ENCODE measurements around the gene LSR.
"Not testable (repeated sequence)": the region's sequence is repeated elsewhere in the genome, so short reads cannot be mapped to it uniquely, and the experiment has no call there.

Gene LSR

DNA sequence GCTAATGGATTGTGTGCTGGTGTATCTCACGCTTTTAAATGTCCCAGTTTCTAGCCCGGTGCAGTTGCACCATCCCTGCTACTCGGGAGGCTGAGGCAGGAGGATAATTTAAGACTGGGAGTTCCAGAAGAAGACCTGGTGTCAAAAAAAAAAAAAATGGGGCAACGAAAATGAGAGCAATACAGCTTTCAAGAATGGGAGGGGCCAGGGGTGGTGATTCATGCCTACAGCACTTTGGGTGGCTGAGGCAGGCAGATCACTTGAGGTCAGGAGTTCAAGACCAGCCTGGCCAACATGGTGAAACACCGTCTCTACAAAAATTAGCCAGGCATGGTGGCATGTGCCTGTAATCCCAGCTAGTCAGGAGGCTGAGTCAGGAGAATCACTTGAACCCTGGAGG lies 37.3 kb downstream of the LSR start:
- DNase-seq (ENCODE audit: low read depth, low spot score): not testable (repeated sequence)

DNA sequence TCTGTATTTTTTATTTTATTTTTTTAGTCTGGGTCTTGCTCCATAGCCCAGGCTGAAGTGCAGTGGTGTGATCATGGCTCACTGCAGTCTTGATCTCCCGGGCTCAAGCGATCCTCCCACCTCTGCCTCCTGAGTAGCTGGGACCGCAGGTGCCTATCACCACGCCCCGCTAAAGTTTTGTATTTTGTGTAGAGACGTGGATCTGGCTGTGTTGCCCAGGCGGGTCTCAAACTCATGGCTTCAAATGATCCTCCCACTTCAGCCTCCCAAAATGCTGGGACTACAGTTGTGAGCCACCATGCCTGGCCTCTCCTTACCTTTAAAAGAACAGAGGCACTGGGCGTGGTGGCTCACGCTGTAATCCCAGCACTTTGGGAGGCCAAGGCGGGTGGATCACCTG lies 38.9 kb downstream of the LSR start:
- no peak for DNase-seq (ENCODE audit: low read depth, low spot score)

DNA sequence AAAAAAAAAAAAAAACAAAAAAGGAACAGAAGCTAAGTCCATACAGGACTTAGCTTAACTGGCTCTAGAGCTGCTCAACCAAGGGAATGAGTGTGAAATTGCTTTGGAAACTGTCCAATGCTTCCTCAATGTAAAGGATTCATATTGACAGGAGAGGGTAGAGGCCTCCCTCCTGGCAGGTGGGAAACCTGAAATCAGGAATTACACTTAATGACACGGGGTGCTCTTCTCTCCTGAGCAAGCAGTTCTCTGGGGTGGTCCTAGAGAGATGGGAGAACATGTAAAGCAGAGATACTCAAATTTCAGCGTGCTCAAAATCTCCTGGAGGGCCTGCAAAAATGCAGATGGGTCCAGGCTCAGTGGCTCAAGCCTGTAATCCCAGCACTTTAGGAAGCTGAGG lies 39.5 kb downstream of the LSR start:
- DNase-seq (ENCODE audit: low read depth, low spot score): no peak

DNA sequence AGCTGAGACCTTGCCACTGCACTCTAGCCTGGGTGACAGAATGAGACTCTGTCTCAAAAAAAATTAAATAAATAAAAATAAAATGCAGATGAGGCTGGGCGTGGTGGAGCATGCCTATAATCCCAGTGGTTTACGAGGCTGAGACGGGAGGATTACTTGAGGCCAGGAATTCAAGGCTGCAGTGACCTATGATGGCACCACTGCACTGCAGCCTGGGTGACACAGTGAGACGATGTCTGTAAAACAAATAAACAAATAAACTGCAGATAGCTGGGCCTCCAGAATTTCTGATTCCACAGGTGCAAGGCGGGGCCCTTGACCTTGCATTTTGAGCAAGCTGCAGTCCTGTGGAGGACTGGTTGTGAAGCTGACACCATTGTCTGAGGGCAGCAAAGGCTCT lies 40.1 kb downstream of the LSR start:
- no peak for DNase-seq (ENCODE audit: low read depth, low spot score)

DNA sequence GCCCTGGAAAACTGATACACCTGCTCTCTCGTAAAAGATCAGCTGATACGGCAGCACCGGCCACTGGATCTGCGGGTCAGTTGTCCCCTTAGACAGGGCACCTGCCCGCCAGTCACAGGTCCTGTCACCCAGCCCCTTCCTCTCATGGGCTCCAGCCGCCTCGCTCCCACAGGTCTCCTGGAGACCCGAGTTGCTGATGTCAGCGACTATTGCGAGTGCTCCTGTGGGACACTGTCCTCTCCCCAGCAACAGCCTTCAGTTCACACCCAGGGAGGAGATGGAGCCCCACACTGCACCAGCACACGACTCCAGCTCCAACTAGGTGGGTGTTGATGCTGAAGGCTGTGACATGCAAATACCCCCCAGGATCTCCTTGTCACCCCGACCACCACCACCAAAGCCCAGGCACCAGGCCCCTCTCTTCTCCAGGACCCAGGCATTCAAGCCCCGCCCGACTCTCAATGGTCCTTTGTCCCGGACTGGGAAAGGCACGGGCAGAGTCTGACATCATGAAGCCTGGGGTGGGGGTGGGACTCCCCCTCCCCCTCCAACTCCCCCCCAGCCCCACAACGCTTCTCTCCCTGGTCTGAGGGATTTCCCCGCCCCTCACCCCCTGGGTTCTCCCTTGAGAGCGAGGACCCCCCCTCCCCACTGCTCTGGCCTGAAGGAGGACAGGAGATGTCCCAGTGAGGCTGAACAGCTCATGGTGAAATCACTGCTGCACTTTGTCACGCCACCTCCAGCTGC lies 41.8 kb downstream of the LSR start:
- no peak for DNase-seq (ENCODE audit: low read depth, low spot score)

DNA sequence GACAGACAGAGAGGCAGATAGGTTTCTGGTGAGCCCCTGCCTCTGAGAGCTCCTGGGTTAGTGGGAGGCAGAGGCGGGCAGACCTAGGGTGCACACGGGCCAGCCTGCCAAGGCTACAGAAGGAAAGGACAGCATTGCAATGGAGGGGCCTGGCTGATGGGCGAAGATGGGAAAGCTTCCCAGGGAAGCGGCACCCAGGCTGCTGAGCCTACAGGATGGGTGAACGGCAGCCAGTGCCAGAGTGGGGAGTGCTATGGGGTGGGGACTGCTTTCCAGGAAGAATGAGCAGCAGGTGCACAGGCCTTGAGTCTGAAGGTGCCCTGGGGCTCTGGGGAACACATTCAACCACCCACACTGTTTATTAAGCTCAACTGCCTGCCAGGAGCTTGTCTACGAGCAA lies 42.5 kb downstream of the LSR start:
- DNase-seq (ENCODE audit: low read depth, low spot score): no peak

DNA sequence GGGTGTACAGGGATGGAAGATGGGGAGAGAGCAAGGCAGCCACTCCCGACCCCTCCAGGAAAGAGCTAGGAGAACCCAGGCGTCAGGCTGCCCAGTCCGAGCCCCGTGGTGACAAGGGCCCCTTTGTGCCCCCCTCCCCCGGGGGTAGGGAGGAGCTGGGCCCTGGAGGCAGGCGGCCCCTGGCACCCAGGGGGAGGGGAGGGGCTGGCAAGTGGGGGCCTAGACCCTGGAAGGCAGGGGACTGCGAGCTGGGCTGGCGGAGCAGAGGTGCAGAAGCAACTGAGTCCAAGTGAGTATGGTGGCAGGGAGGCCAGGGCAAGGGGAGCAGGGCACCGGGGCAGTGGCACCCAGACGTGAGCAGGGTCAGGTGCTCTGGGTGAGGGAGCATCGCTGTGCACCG lies 43.1 kb downstream of the LSR start, which contains the start of gene MAG:
MAG (plus strand) TSS at position 246 of the 400 bp plus-strand sequence. CDS start 3,248 bp downstream, outside the sequence.
- no peak for DNase-seq (ENCODE audit: low read depth, low spot score)

DNA sequence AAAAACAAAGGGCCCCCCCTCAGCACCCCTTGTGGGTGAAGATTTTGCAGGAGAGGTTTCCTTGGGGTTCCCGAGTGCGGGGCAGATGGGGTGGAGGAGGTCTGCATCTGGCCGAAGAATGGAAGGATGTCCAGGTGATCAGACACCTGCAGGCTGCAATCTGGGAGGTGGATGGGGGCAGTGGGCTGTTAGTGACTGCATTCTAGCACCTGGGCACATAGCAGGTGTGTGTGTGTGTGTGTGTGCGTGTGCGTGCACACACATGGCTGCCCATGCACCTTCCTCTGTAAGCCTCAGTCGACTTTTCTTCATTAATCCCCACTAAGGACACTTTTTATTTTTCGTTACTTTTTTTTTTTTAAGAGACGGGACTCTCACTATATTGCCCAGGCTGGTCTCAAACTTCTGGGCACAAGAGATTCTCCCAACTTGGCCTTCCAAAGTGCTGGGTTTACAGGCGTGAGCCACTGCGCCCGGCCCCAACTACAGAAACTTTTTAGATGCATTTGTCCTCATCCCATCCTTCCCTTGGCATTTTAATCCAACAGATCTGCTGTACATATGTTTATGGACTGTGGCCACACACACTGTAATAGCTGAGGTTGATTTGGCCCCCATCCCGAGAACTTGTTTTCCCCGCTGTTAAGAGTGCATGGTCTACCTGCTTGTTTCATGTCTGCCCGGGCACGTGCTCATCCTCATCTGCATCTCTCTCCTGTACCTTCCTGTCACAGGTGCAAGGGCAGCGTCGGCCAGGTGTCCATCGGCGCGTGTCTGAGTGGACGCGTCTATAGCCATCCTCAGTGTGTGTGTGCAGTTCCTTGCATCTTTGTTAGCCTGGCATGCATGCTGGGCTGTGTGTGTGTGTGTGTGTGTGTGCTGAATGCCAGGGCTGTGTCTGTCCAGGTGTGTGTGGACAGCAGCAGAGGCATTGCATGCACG lies 43.9 kb downstream of the LSR start:
- DNase-seq (ENCODE audit: low read depth, low spot score): no peak

DNA sequence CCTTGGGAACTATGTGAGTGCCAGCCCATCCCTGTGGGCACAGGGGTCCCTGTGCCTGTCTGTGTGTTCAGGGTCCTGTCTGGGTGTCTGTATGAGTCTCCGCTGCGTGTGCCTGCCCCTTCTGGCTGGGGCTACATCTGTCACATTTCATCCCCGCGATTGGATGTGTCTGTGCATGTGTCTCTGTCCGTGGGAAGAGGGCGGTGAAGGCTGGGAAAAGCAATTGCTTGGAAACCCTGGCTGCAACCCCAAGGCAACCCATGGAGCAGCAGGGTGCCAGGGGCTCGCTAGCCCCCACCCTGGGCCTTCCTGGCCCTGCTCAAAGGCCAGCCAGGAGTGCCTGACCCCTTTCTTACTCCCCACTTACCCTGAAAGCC lies 44.5 kb downstream of the LSR start:
- no peak for DNase-seq (ENCODE audit: low read depth, low spot score)

DNA sequence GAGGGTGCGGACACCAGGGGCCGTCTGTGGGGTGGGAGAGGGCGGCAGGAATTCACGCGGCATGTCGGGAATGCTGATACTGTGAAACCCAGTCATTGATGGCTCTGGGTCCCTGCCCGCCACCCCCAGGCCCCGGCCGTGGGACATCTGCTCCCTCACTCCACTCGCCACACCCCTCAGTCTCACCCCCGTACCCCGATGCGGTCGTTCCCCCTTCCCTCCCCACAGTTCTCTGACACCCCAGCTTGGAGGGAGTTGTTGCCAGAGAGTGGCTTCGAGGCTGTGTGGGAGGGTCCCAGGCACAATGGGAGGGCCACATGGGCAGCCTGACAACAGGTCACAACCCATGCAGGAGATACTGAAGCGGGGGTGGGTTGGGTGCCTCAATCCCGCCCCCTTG lies 45.0 kb downstream of the LSR start:
- DNase-seq (ENCODE audit: low read depth, low spot score): no peak

DNA sequence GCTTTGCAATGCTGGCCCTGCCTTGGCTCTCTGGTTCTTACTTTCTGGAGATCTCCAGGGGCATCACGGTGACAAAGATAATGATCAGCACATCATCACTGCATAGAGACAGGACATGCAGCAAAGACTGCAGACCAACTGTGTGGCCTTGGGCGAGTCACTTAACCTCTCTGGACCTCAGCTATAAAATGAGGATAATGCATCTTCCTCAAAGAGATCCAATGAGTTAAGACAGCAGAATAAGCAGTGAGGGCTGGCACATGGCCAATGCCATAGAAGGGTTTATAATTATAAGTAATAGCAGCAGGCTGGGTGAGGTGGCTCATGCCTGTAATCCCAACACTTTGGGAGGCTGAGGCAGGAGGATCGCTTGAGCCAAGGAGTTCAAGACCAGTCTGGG lies 45.5 kb downstream of the LSR start:
- no peak for DNase-seq (ENCODE audit: low read depth, low spot score)

DNA sequence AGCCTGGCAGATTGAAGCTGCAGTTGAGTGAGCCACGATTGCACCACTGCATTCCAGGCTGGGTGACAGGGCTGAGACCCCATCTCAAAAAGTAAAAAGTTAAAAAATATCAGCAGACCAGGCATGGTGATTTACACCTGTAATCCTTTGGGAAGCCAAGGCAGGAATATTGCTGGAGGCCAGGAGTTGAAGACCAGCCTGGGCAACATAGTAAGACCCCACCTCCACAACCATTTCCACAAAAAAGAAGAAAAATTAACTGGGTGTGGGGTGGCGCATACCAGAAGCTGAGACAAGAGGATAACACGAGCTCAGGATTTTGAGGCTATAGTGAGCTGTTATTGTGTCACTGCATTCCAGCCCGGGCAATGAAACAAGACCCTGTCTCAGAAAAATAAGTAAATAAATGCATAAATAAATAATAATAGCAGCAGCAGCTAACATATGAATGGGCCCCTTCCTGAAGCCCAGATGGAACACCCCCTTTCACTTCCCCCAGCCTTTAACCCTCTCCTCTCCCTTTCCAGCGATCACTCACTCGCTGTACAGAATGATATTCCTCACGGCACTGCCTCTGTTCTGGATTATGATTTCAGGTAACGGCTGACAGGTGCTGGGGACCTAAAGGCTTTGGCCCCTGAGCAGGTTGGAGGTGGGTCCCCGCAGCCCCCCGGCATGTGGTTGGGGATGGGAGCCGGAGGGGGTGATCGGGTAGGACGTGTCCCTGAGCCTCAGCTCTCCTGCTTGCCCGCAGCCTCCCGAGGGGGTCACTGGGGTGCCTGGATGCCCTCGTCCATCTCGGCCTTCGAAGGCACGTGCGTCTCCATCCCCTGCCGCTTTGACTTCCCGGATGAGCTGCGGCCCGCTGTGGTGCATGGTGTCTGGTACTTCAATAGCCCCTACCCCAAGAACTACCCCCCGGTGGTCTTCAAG lies 46.3 kb downstream of the LSR start:
- no peak for DNase-seq (ENCODE audit: low read depth, low spot score)

DNA sequence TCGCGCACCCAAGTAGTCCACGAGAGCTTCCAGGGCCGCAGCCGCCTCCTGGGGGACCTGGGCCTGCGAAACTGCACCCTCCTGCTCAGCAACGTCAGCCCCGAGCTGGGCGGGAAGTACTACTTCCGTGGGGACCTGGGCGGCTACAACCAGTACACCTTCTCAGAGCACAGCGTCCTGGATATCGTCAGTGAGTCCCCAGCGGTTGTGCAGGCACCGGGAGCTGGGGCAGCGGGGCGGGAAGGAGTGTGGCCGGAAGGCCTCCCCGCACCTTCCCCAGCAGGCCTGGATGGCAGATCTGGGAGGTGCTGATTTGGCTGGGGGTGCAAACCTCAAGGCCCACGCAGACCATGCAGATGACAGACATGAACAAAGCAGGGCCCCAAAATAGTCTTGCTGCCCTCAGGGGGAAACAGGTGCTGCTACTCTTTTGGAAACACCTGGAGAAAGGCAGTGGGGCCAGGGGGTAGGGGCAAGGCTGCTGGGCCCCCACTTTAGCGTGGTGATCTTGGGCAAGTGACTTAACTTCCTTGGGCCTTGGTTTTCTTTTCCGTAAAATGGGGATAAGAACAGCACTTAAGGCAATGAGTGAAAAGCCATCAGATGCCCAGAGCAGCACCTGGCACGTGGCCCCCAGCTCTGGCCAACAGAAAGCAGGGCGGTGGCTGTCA lies 47.1 kb downstream of the LSR start:
- DNase-seq (ENCODE audit: low read depth, low spot score): no peak

DNA sequence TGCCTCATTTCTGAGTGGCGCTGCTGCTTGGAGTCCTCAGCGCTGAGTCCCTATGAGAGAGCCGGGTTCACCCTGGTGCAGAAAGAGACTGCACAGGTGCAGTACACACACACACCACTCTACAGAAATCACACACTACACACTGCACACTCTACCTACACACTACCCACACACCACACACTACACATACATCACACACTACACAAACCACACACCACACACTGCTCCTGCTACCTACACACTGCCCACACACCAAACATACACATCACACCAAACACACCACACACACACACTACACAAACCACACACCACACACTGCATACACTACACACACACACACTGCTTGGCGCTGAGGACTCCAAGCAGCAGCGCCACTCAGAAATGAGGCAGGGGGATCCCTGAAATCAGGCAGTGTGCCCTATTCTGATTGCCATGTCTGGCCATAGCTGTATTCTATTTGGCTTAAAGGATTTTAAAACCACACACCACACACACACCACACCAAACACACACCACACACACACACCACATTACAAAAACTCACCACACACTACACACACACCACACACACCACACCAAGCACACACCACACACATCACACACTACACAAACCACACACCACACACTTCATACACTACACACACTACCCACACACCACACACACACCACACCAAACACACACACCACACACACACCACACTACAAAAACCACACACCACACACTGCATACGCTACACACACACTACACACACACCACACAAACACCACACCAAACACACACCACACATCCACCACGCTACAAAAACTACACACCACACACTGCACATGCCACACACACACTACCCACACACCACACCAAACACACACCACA lies 48.1 kb downstream of the LSR start:
- DNase-seq (ENCODE audit: low read depth, low spot score): no peak

DNA sequence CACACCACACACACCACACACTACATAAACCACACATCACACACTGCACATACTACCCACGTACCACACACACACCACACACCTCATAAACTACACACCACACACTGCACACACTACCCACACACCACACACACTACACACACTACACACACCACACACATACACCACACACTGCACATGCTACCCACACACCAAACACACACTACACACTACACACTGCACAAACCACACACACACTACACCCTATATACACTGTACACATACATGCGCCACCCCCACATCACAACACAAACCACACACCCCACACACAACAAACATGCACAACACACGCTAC lies 48.7 kb downstream of the LSR start:
- no peak for DNase-seq (ENCODE audit: low read depth, low spot score)

DNA sequence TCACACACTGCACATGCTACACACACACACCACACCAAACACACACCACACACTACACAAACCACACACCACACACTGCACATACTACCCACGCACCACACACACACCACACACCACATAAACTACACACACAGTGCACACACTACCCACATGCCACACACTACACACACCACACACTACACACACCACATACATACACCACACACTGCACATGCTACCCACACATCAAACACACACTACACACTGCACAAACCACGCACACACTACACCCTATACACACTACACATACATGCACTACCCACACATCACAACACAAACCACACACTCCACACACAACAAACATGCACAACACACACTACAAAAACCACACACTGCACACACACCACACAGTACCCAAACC lies 49.1 kb downstream of the LSR start:
- DNase-seq (ENCODE audit: low read depth, low spot score): no peak

DNA sequence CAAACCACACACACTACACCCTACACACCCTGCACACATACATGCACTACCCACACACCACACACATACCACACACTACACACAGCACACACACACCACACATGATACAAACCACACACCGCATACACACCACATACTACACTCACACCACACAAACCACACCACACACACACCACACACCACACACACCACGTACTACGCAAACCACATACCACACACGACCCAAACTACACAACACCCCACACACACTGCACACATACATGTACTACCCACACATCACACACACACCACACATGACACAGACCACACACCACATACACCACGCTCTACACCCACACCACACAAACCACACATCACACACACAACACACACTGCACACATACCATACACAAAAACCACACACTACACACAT lies 49.8 kb downstream of the LSR start:
- no peak for DNase-seq (ENCODE audit: low read depth, low spot score)

DNA sequence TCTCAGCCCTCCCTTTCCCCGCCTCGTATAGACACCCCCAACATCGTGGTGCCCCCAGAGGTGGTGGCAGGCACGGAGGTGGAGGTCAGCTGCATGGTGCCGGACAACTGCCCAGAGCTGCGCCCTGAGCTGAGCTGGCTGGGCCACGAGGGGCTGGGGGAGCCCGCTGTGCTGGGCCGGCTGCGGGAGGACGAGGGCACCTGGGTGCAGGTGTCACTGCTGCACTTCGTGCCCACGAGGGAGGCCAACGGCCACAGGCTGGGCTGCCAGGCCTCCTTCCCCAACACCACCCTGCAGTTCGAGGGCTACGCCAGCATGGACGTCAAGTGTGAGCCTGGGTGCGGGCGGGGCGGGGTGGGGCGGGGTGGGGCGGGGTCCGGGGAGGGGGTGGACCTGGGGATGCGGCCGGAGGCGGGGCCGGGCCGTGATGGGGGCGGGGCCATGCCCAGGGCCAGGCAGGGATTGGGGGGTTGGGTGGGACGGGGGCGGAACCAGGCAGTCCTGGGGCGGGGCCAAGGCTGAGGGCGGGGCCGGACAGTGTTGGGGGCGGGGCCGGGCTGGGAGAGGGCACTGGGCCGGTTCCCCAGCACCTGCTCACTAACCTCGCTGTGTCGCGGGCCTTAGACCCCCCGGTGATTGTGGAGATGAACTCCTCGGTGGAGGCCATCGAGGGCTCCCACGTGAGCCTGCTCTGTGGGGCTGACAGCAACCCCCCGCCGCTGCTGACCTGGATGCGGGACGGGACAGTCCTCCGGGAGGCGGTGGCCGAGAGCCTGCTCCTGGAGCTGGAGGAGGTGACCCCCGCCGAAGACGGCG lies 50.9 kb downstream of the LSR start:
- DNase-seq (ENCODE audit: low read depth, low spot score): no peak

DNA sequence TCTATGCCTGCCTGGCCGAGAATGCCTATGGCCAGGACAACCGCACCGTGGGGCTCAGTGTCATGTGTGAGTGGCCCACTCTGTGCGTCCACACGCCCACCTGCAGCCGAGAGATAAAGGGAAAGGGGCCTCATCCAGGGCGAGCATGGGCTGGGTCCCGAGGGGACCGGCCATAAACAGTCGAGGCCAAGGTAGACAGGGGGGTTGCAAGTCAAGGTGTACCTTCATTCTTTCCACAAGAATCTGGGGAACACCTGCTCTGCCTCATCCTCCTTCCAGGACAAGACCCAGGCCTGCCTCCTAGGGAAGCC lies 51.5 kb downstream of the LSR start:
- no peak for DNase-seq (ENCODE audit: low read depth, low spot score)

DNA sequence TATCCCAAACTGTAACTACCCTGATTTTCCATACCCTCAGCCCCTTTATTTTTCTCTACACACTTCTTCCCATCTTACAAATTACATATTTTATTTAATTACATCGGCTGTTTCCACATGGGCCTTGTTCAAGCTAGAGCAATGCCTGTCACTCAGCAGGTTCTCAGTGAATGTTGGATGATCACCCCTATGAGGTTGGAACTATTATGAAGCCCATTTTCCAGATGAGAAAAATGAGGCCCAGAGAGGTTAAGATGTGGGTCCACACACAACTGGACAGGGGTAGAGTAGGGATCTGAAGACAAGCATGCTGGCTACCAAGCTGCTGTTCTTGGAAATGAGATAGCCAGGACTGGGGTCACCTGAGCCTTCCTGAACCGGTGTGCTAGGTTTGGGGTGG lies 53.2 kb downstream of the LSR start:
- no peak for DNase-seq (ENCODE audit: low read depth, low spot score)

Data from activated naive CD8-positive, alpha-beta T cell treated with anti-CD3 and anti-CD28 coated beads, Interleukin-2, amount 50 U/mL, for 16 hours (primary cell).